KBM-7 (cell line): ENCODE data around the gene COX10.
"Not testable (repeated sequence)": the region's sequence is repeated elsewhere in the genome, so short reads cannot be mapped to it uniquely, and the experiment has no call there.

ENCODE experiments used
- DNase-seq: peaks from one replicate; pipeline ENCODE4 v3.0.0-alpha.2; 2015
- in situ Hi-C: fragments of 300-500 bp; cut with MboI; formaldehyde crosslinking; loops from 2 replicates; pipeline ENCODE4 v1.14.3; 2020; ENCODE audit warnings: low sequenced_read_pairs, low pct_unique_long_range_greater_than_20kb, mixed read lengths

COX10 gene

GRCh38 chr17:14225254-14225980 is 156.1 kb downstream of the COX10 start:
- in situ Hi-C loops: no loop called here
- no peak for DNase-seq

GRCh38 chr17:14227052-14227451 is 157.7 kb downstream of the COX10 start:
- no peak for DNase-seq
- in situ Hi-C loops: no loop called here

GRCh38 chr17:14228903-14229302 is 159.6 kb downstream of the COX10 start:
- no peak for DNase-seq
- in situ Hi-C loops: no loop called here

GRCh38 chr17:14231187-14231586 is 161.9 kb downstream of the COX10 start:
- DNase-seq, in situ Hi-C loops: not testable (repeated sequence)

- DNase-seq, in situ Hi-C loops: not testable (repeated sequence)
Observed at GRCh38 chr17:14235047-14235446, 165.7 kb downstream of the COX10 start.

- DNase-seq, in situ Hi-C loops: not testable (repeated sequence)
Observed at GRCh38 chr17:14236032-14236431, 166.7 kb downstream of the COX10 start.

GRCh38 chr17:14236762-14237161 is 167.5 kb downstream of the COX10 start, which contains the start of gene CDRT15:
Gene CDRT15 (minus strand): TSS chr17:14236862. CDS start chr17:14236833, 29 bp downstream.
- DNase-seq, in situ Hi-C loops: not testable (repeated sequence)

- DNase-seq, in situ Hi-C loops: not testable (repeated sequence)
Observed at GRCh38 chr17:14239271-14239670, 170.0 kb downstream of the COX10 start.

GRCh38 chr17:14245002-14245401 is 175.7 kb downstream of the COX10 start:
- in situ Hi-C loops: no loop called here
- DNase-seq: no peak

- no peak for DNase-seq
- in situ Hi-C loops: no loop called here
Observed at GRCh38 chr17:14245629-14246028, 176.3 kb downstream of the COX10 start.
